K562 (cell line): Measurements from ENCODE around the gene LPGAT1. TPM values are rescaled to one million over a fixed set of nuclear protein-coding genes. Genes with fewer than 3 reads are reported as not detected.

ENCODE experiments used
- ATAC-seq: fragments of 200-7000 bp; cut with Tn5 transposase; 3 replicates; pipeline ENCODE4 v1.9.1; 2020; ENCODE audit warnings: moderate library complexity
- BruUV-seq: library from RNA; stranded (reverse); fragments of 400-500 nt; replicated peaks from 2 replicates; lab custom pipeline; 2021; lab: Mats Ljungman, UMichigan
- CTCF ChIA-PET: fragments of 300-600 bp; formaldehyde crosslinking; extraction: SDS; loops from one replicate; lab custom pipeline; 2021; ENCODE audit warnings: low intra/inter-chr PET ratio; lab: Yijun Ruan, JAX
- POLR2A ChIA-PET: fragments of 300-600, 350-650 bp; sonication (Branson Sonifier 250); formaldehyde crosslinking; extraction: SDS; loops from one replicate; lab custom pipeline; 2021; ENCODE audit warnings: antibody characterized with exemption, inconsistent platforms; lab: Yijun Ruan, JAX
- DNase-seq, 4 experiments: peaks; one replicate each; pipeline versions ENCODE4 v3.0.0 to v3.0.0-alpha.2; 2011 to 2018; ENCODE audit warnings: low spot score in 3 of 4, mixed read lengths in 3 of 4; ENCODE audit errors: extremely low read depth in 1 of 4
- FAIRE-seq: peaks from 2 replicates; lab custom pipeline; 2011; peaks lifted over from hg19 to GRCh38; lab: Jason Lieb, UNC
- H2AFZ ChIP-seq: 2 replicates; pipeline ENCODE4 v1.6.0; 2011; ENCODE audit warnings: low read depth, low read length, control low read depth, inconsistent platforms
- H3K27ac ChIP-seq: fragments of 200-600 bp; 3 replicates; pipeline ENCODE4 v1.8.0; 2011; ENCODE audit warnings: low read depth, mild to moderate bottlenecking, control low read depth, inconsistent platforms, low read length, moderate library complexity, mixed read lengths; ENCODE audit errors: extremely low read depth
- H3K27me3 ChIP-seq, 2 experiments: fragments of 300-600 bp in 1 of 2; 2 replicates in 1 of 2; 3 replicates in 1 of 2; pipeline versions ENCODE4 v1.6.0 to v1.8.0; 2011; ENCODE audit warnings: inconsistent platforms in 2 of 2, low read length in 2 of 2, mild to moderate bottlenecking in 1 of 2, mixed read lengths in 1 of 2, moderate library complexity in 1 of 2; ENCODE audit not compliant: control insufficient read depth in 2 of 2, insufficient read depth in 2 of 2
- H3K36me3 ChIP-seq: fragments of 300-600 bp; 3 replicates; pipeline ENCODE4 v1.8.0; 2011; ENCODE audit warnings: mild to moderate bottlenecking, low read length, inconsistent platforms; ENCODE audit not compliant: control insufficient read depth, insufficient read depth
- H3K4me1 ChIP-seq, 2 experiments: fragments of 200-600 bp in 1 of 2; replicated peaks in 1 of 2; 2 replicates in 1 of 2; 3 replicates in 1 of 2; pipeline versions ENCODE4 v1.5.1 to v1.8.0; 2011; ENCODE audit warnings: inconsistent platforms in 2 of 2, low read length in 2 of 2, mild to moderate bottlenecking in 1 of 2, mixed read lengths in 1 of 2, moderate library complexity in 1 of 2; ENCODE audit not compliant: control insufficient read depth in 2 of 2, insufficient read depth in 2 of 2
- H3K4me2 ChIP-seq: 2 replicates; pipeline ENCODE4 v1.6.1; 2011; ENCODE audit warnings: low read length, control low read depth, inconsistent platforms, mixed read lengths; ENCODE audit not compliant: insufficient read depth
- H3K4me3 ChIP-seq: fragments of 200-600 bp; sonication (generic), shearing (Covaris generic); 2 replicates; pipeline ENCODE4 v1.5.1; 2016; ENCODE audit warnings: control low read depth, inconsistent platforms
- H3K79me2 ChIP-seq: fragments of 200-600 bp; 3 replicates; pipeline ENCODE4 v1.8.0; 2011; ENCODE audit warnings: low read length, inconsistent platforms; ENCODE audit not compliant: control insufficient read depth, insufficient read depth
- H3K9ac ChIP-seq, 2 experiments: 2 replicates each; pipeline versions ENCODE4 v1.6.0 to v1.6.1; 2011; ENCODE audit warnings: low read depth in 2 of 2, low read length in 2 of 2, control low read depth in 1 of 2, inconsistent platforms in 1 of 2, mild to moderate bottlenecking in 1 of 2, mixed read lengths in 1 of 2; ENCODE audit not compliant: insufficient read depth in 1 of 2
- H3K9me1 ChIP-seq: one replicate; pipeline ENCODE4 v1.6.0; 2011; ENCODE audit warnings: inconsistent platforms, mild to moderate bottlenecking, low read length, moderate library complexity; ENCODE audit not compliant: control insufficient read depth, insufficient read depth
- H3K9me3 ChIP-seq: replicated peaks from 2 replicates; pipeline ENCODE4 v1.5.1; 2011; ENCODE audit warnings: low read depth, low read length, inconsistent platforms; ENCODE audit not compliant: control insufficient read depth, insufficient read depth
- H4K20me1 ChIP-seq: replicated peaks from 2 replicates; pipeline ENCODE4 v1.6.1; 2011; ENCODE audit warnings: low read length, inconsistent platforms, mixed read lengths; ENCODE audit not compliant: control insufficient read depth, insufficient read depth
- IFI16 ChIP-seq: fragments of 250-450 bp; sonication (Bioruptor Pico); IDR thresholded peaks from 2 replicates; pipeline ENCODE4 v2.1.2; 2022; ENCODE audit warnings: mild to moderate bottlenecking, inconsistent platforms
- IRF2 ChIP-seq: sonication (generic); formaldehyde crosslinking; IDR thresholded peaks from 2 replicates; pipeline ENCODE4 v1.8.1; 2022; ENCODE audit warnings: mild to moderate bottlenecking, missing genetic modification reagents
- ZNF444 ChIP-seq: fragments of 250-450 bp; sonication (Bioruptor Pico); IDR thresholded peaks from 2 replicates; pipeline ENCODE4 v1.4.0; 2020; ENCODE audit warnings: mild to moderate bottlenecking, moderate library complexity
- WGBS: fragments of 100-300 bp; shearing (Covaris generic); methylation state at CpG from one replicate; pipeline ENCODE4 v1.1.6; 2016; ENCODE audit warnings: low coverage, mixed read lengths; ENCODE audit not compliant: insufficient coverage; ENCODE audit errors: missing lambda C conversion rate; 5-methylcytosine and 5-hydroxymethylcytosine counted together
- in situ Hi-C: fragments of 300-500 bp; cut with MboI; formaldehyde crosslinking; loops from 4 replicates; pipeline ENCODE4 v1.15.0; 2018; ENCODE audit warnings: inconsistent platforms, mixed read lengths
- intact Hi-C: fragments of 100-400 bp; cut with micrococcal nuclease; formaldehyde crosslinking; loops from 2 replicates; pipeline ENCODE4 v1.14.2; 2022
- polyA plus RNA-seq, 8 experiments: library from polyadenylated mRNA; depleted of rRNA in 4 of 8; stranded (reverse) in 5 of 8; unstranded in 3 of 8; fragments of >200 nt; fragmentation: Nextera tagmentation in 2 of 8; fragmentation: Illumina TruSeq in 1 of 8; extraction: Ambion mirVana in 2 of 8; extraction: Trizol in 1 of 8; gene quantifications; 2 replicates each; pipeline versions ENCODE4 v1.2.1 to v1.2.3, GENCODE V29; 2011 to 2014; ENCODE audit warnings: inconsistent platforms in 1 of 8, missing spikeins in 1 of 8
- total RNA-seq, 7 experiments: library from RNA; depleted of rRNA in 6 of 7; stranded (reverse); fragments of >200 nt in 6 of 7; fragmentation: Illumina TruSeq in 2 of 7; extraction: Trizol in 2 of 7; gene quantifications; 2 replicates each; pipeline versions ENCODE4 v1.2.1 to v1.2.3, GENCODE V29; 2011 to 2021; ENCODE audit warnings: low replicate concordance in 1 of 7
- TF ChIP-seq, protein P1 (sequence below): sonication (generic); formaldehyde crosslinking; IDR thresholded peaks from 2 replicates; pipeline ENCODE4 v1.9.0; 2022; ENCODE audit warnings: mild to moderate bottlenecking, missing genetic modification reagents
- TF ChIP-seq, protein P2 (sequence below): sonication (generic); formaldehyde crosslinking; IDR thresholded peaks from 2 replicates; pipeline ENCODE4 v1.8.0; 2022; ENCODE audit warnings: mild to moderate bottlenecking, missing genetic modification reagents

Gene LPGAT1
- total and polyA plus RNA-seq, 9 of the 15 experiments (the other 6 are each of a cell fraction or from before 2014, with no cell fraction given), result 5.7 to 31.4 (median 16.3) TPM

DNA sequence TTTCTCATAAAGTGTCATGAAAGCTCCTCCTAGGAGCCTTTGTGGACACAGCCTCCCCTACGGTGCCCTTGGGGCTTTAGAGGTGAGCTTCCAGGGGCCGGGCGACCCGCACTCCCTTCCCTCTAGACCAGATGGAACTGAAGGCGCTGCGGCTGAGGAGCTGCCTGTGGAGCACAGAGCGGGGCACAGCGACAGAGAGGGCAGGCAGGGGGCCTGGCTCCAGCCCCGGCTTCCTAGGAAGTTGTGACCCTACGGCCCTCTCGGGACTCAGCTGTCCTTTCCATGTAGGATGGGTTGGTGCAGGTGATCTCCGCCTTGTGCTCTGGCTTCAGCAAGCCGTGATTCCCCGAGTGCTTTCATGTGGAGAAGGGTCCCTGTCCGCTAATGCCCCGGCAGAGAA lies 131.5 kb downstream of the LPGAT1 start:
- CTCF ChIA-PET, result interaction anchor here (0.8 to 2.7 kb wide), 4 partner anchors 132 to 617 kb away, joined by 3 to 17 read pairs (median 10); partner anchors contain the start of genes DTL, INTS7 and LPGAT1
- in situ Hi-C loops (loop anchor here (5.0 to 25.0 kb wide), 3 partner anchors 133 to 663 kb away; partner anchors contain the start of genes DTL, INTS7 and LPGAT1), intact Hi-C loops (loop anchor here (5.0 kb wide), 1 partner anchor 758 kb away; no protein-coding TSS in a partner anchor)
- WGBS, result 57% methylated on average over 16 of the region's 16 CpGs
- Histone ChIP-seq H3K36me3 (no peaks in the 10 kb centered on the region), H3K4me3 (no peak overlapping the region), H3K79me2 (no peaks in the 10 kb centered on the region), H3K9ac (no peak overlapping the region), H3K4me1 (peaks cover 12 to 13% of the 10 kb centered on the region in 2 experiments; a peak in 4 of 5 replicates), H3K27me3 (peaks cover 0 to 7% of the 10 kb centered on the region in 2 experiments; a peak in 1 of 5 replicates), H3K9me3 (no peaks in the 10 kb centered on the region), H2AFZ (peak overlapping the region; percentile 75), H4K20me1 (no peaks in the 10 kb centered on the region), H3K4me2 (no peak overlapping the region), H3K27ac (no peak overlapping the region), H3K9me1 (no peaks in the 10 kb centered on the region)
- DNase-seq (no peak), ATAC-seq (peak; percentile 7), FAIRE-seq (no peak)
- BruUV-seq, result no TSS peak
- TF ChIP-seq ZNF444 (CRISPR knock-in tag) (no peak), IFI16 (CRISPR knock-in tag) (no peak), IRF2 (CRISPR knock-in tag) (no peak)
- TF ChIP-seq, protein P1, sequence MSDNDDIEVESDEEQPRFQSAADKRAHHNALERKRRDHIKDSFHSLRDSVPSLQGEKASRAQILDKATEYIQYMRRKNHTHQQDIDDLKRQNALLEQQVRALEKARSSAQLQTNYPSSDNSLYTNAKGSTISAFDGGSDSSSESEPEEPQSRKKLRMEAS, result 0 out of 2 replicates have a peak, but pooled peaks have one; percentile 11
- TF ChIP-seq, protein P2, sequence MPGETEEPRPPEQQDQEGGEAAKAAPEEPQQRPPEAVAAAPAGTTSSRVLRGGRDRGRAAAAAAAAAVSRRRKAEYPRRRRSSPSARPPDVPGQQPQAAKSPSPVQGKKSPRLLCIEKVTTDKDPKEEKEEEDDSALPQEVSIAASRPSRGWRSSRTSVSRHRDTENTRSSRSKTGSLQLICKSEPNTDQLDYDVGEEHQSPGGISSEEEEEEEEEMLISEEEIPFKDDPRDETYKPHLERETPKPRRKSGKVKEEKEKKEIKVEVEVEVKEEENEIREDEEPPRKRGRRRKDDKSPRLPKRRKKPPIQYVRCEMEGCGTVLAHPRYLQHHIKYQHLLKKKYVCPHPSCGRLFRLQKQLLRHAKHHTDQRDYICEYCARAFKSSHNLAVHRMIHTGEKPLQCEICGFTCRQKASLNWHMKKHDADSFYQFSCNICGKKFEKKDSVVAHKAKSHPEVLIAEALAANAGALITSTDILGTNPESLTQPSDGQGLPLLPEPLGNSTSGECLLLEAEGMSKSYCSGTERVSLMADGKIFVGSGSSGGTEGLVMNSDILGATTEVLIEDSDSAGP (CRISPR knock-in tag), result peak; percentile 25; the same call in 1 of the 2 replicates
- POLR2A ChIA-PET, result interaction anchor here (0.6 to 3.4 kb wide), 9 partner anchors 14 to 1291 kb away, joined by 3 to 15 read pairs (median 4); partner anchors contain the start of genes DTL and INTS7
